ENCODE measurements around the gene DYNLT1. TPM values are rescaled to one million over a fixed set of nuclear protein-coding genes. Genes with fewer than 3 reads are reported as not detected.

DYNLT1 gene
- total RNA-seq, 1 experiment from 2014 or later, result 105 TPM

DNA sequence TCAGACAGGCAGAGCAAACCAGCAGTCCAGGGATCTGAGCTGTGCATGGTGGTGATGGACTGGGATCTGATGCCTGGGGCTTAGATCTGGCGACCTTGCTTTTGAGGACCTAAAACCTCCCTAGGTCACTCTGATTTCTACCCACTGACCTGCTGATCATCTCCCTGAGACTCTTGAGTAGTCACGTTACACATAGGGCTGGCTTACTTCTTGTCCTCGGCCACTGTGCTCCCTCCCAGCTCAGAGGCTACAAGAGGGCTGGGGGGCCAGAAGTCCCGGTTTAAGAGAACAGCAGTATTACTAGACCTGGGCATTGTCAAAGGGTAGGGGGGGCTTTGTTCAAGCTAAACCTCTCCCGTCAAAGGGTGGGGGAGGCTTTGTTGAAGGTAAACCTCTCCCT lies 5.5 kb downstream of the DYNLT1 start:
- Histone ChIP-seq H3K18ac (ENCODE audit: insufficient read length, low read depth, low read length) (no peak overlapping the region), H2AFZ (ENCODE audit: low read length) (no peak overlapping the region), H3T11ph (ENCODE audit: low read length) (no peak overlapping the region), H3K56ac (ENCODE audit: insufficient read length, low read depth, low read length) (no peak overlapping the region), H3K4me1 (ENCODE audit: insufficient read depth, low read length) (no peaks in the 10 kb centered on the region), H3K23ac (ENCODE audit: insufficient read length, low read depth, low read length) (no peak overlapping the region), H3K9me3 (ENCODE audit: control insufficient read depth, low read depth, low read length) (no peaks in the 10 kb centered on the region), H2BK15ac (ENCODE audit: low read depth, low read length) (no peak overlapping the region), H4K8ac (replicated peaks; ENCODE audit: insufficient read length, low read depth, low read length) (no peak overlapping the region), H3K79me1 (ENCODE audit: insufficient read depth, low read depth, low read length, poor library complexity, severe bottlenecking) (no peaks in the 10 kb centered on the region), H2BK5ac (ENCODE audit: insufficient read length, low read length) (no peak overlapping the region), H2BK12ac (ENCODE audit: insufficient read length, low read depth, low read length) (no peak overlapping the region), H4K20me1 (ENCODE audit: control insufficient read depth, insufficient read depth, insufficient read length) (no peaks in the 10 kb centered on the region), H3K4ac (ENCODE audit: low read depth, low read length) (no peak overlapping the region), H3K14ac (ENCODE audit: insufficient read depth, low read length) (no peak overlapping the region), H3K27me3 (ENCODE audit: insufficient read depth, low read length) (no peaks in the 10 kb centered on the region), H3K27ac (ENCODE audit: insufficient read length, low read depth, low read length) (no peak overlapping the region), H3K23me2 (ENCODE audit: insufficient read length, low read depth, low read length, poor library complexity, severe bottlenecking) (peaks cover 4% of the 10 kb centered on the region), H2BK20ac (ENCODE audit: low read depth, low read length, poor library complexity, severe bottlenecking) (no peak overlapping the region), H3K9ac (ENCODE audit: extremely low read depth, insufficient read length, low read length) (no peak overlapping the region), H3K79me2 (ENCODE audit: insufficient read depth, low read length) (no peaks in the 10 kb centered on the region; the same call in 1 of the 2 replicates), H4K5ac (ENCODE audit: insufficient read length, low read depth, low read length) (no peak overlapping the region), H2BK120ac (ENCODE audit: low read depth, low read length, poor library complexity, severe bottlenecking) (no peak overlapping the region), H3K4me2 (ENCODE audit: insufficient read depth, insufficient read length, low read length) (no peak overlapping the region), H4K91ac (ENCODE audit: insufficient read length, low read depth, low read length) (no peak overlapping the region), H2AK5ac (ENCODE audit: insufficient read length, low read length) (no peak overlapping the region)
- Mint-ChIP-seq H3K4me1 (peaks cover 21% of the 10 kb centered on the region in 2 experiments), H3K36me3 (ENCODE audit: insufficient read depth in 1 of 3, low read depth in 3 of 3) (peaks cover 11 to 37% (median 36%) of the 10 kb centered on the region in 3 experiments; a peak in 6 of 7 replicates), H3K9me3 (no peaks in the 10 kb centered on the region), H3K4me3 (no peak overlapping the region), H3K27ac (no peak overlapping the region; a peak in 1 of 7 replicates), H3K27me3 (ENCODE audit: low read depth) (no peaks in the 10 kb centered on the region; the same call in 1 of the 2 replicates)
- DNase-seq, result no peak
- no CpG with 5 or more reads among the region's 5 CpGs for WGBS (ENCODE audit: extremely low coverage, insufficient read length, low lambda C conversion rate)
- TF ChIP-seq, protein P1, sequence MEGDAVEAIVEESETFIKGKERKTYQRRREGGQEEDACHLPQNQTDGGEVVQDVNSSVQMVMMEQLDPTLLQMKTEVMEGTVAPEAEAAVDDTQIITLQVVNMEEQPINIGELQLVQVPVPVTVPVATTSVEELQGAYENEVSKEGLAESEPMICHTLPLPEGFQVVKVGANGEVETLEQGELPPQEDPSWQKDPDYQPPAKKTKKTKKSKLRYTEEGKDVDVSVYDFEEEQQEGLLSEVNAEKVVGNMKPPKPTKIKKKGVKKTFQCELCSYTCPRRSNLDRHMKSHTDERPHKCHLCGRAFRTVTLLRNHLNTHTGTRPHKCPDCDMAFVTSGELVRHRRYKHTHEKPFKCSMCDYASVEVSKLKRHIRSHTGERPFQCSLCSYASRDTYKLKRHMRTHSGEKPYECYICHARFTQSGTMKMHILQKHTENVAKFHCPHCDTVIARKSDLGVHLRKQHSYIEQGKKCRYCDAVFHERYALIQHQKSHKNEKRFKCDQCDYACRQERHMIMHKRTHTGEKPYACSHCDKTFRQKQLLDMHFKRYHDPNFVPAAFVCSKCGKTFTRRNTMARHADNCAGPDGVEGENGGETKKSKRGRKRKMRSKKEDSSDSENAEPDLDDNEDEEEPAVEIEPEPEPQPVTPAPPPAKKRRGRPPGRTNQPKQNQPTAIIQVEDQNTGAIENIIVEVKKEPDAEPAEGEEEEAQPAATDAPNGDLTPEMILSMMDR (conservative IDR thresholded peaks at IDR 0.05), result no peak
